GM06990 (cell line): ENCODE data around the gene CDC34.

ENCODE experiments used
- DNase-seq: peaks from one replicate; pipeline ENCODE4 v3.0.0-alpha.2; 2011; ENCODE audit not compliant: insufficient read length; ENCODE audit errors: extremely low read depth
- H3K27me3 ChIP-seq: replicated peaks from 2 replicates; pipeline ENCODE4 v1.6.0; 2011; ENCODE audit warnings: low read length; ENCODE audit not compliant: control insufficient read depth, insufficient read depth
- H3K36me3 ChIP-seq: 2 replicates; pipeline ENCODE4 v1.5.1; 2011; ENCODE audit warnings: low read length; ENCODE audit not compliant: control insufficient read depth, insufficient read depth
- H3K4me3 ChIP-seq: replicated peaks from 2 replicates; pipeline ENCODE4 v1.5.1; 2011; ENCODE audit warnings: low read depth, mild to moderate bottlenecking, control low read depth, low read length
- TF ChIP-seq, protein P1 (sequence below): IDR thresholded peaks from 2 replicates; pipeline ENCODE4 v1.5.1; 2011; ENCODE audit warnings: low read length, control low read depth, mild to moderate bottlenecking, inconsistent platforms; ENCODE audit not compliant: insufficient read depth, poor library complexity, severe bottlenecking

CDC34 gene

DNA sequence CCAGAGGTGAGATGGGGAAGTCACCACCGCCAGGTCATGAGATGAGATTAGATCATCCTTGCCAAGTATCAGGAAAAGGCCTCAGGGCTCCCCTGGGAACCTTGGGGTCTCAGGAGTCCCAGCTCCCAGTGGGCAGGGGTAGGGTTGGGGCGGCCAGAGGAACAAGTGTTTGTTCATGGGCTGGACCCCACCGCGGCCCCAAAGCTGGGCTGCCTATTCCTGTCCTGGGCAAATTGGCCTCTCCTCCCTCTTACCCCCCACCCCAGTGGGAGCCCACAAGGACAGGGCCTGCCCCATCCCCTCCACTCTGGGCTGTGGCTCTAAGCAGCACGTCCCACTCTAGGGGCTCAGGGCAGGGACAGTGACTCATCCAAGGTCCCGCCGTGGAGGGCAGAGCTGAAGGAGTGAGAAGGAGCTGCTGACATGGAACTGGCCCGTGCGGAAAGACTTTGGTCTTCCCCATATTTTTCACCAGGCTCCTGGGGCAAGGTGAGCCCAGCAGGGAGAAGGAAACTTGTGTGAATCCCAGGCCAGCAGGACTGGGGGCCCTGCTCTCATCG is 54.1 kb downstream of the CDC34 start:
- Histone ChIP-seq H3K36me3 (peaks cover 10% of the 10 kb centered on the region), H3K27me3 (no peaks in the 10 kb centered on the region; the same call in 1 of the 2 replicates), H3K4me3 (no peak overlapping the region)
- TF ChIP-seq, protein P1, sequence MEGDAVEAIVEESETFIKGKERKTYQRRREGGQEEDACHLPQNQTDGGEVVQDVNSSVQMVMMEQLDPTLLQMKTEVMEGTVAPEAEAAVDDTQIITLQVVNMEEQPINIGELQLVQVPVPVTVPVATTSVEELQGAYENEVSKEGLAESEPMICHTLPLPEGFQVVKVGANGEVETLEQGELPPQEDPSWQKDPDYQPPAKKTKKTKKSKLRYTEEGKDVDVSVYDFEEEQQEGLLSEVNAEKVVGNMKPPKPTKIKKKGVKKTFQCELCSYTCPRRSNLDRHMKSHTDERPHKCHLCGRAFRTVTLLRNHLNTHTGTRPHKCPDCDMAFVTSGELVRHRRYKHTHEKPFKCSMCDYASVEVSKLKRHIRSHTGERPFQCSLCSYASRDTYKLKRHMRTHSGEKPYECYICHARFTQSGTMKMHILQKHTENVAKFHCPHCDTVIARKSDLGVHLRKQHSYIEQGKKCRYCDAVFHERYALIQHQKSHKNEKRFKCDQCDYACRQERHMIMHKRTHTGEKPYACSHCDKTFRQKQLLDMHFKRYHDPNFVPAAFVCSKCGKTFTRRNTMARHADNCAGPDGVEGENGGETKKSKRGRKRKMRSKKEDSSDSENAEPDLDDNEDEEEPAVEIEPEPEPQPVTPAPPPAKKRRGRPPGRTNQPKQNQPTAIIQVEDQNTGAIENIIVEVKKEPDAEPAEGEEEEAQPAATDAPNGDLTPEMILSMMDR = no peak
- DNase-seq = no peak

DNA sequence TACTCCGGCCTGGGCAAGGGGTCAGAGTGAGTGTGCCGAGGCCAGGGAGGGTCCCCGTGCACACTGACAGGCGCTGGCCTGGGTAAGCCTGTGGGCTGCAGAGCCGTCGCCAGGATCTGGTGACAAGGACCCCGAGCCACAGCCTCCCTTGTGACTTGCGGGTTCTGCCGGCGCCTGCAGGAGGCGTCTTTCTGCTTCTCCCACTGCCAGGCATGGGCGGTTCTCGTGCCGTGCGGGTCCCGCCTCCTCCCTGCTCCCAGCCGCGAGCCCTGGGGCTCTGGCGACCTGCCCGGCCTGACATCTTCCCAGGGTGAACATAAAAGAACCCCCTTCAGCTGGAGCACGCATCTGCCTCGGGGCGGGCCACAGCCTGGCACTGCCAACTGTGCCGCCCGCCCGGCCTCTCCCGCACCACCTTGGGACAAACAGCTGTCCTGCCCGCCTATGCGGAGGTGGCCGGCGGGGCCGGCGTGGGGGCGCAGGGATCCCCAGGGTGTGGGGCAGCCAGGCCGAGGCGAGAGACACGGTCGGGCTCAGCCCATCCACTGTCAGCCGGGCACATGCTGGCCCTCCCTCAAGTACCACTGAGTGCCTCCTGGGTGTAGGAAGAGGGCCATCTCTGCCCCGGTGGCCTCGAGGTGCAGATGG is 56.7 kb downstream of the CDC34 start:
- H3K36me3 ChIP-seq = no peaks in the 10 kb centered on the region; the same call in 1 of the 2 replicates
- H3K27me3 ChIP-seq = no peaks in the 10 kb centered on the region; the same call in 1 of the 2 replicates
- TF ChIP-seq, protein P1 = peak; percentile 70
- DNase-seq = peak; percentile 52
- no peak overlapping the region for H3K4me3 ChIP-seq

DNA sequence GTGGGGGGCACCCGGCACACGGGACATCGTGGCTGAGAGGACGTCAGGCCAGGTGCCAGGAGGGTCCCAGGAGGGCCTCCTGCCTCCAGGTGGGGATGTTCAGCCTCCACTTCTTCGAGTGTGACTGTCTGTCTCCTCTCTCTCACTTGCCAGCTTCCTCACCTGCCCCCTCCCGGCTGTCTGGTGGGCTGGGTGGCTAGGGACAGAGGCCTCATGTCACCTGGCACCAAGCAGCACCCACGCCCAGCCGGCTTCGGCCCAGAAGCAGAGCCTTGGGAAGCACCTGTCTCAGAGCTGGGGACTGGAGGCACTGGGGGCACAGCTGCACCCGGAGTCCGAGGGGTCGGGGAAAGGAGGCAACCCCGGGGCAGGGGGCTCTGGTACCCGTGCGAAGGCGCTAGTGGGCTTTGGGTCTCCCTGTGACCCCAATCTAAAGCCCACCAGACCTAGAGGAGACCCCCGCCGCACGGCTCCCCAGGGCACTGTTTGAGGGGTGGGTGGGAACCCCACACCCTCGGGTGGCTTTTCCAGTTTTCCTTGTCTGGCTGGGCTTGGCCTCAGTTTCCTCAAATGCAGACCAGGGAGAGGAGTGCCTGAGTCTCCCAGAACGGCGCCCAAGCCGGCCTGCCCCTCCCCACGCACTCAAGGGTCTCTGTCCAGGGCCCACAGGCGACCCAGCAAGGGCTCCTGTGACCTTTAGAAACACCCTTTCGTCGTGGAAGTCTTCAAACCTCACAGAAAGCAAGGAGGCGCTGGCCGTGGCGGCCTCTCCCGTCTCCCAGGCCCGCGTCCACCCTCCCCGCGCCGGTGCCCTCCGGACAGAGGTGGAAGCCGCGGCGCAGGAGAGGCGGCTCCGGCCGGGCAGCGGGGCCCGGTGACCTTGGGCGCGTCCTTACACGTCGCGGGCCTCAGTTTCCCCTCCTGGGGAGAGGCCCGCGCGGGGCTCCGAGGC is 57.5 kb downstream of the CDC34 start:
- H3K4me3 ChIP-seq = no peak overlapping the region
- no peak for DNase-seq
- TF ChIP-seq, protein P1 = no peak
- H3K36me3 ChIP-seq = no peaks in the 10 kb centered on the region
- no peaks in the 10 kb centered on the region; the same call in 1 of the 2 replicates for H3K27me3 ChIP-seq

DNA sequence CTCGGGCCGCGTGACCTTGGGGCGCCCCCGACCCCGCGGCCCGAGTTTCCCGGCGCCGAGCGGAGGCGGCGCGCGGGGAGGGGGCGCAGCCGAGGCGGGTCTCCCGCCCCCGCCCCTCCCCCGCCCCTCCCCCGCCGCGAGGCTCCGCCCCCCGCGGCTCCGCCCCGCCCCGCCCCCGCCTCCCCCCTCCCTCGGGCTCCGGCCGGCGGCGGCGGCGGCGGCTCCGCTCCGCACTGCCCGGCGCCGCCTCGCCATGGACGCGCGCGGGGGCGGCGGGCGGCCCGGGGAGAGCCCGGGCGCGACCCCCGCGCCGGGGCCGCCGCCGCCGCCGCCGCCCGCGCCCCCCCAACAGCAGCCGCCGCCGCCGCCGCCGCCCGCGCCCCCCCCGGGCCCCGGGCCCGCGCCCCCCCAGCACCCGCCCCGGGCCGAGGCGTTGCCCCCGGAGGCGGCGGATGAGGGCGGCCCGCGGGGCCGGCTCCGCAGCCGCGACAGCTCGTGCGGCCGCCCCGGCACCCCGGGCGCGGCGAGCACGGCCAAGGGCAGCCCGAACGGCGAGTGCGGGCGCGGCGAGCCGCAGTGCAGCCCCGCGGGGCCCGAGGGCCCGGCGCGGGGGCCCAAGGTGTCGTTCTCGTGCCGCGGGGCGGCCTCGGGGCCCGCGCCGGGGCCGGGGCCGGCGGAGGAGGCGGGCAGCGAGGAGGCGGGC is 58.3 kb downstream of the CDC34 start, which contains the start of gene HCN2:
Gene HCN2 (plus strand): TSS at position 189 of the 703 bp plus-strand sequence. CDS start 65 bp downstream, at position 254.
- no peaks in the 10 kb centered on the region for H3K36me3 ChIP-seq
- no peak for DNase-seq
- TF ChIP-seq, protein P1 = no peak
- no peak within 1 kb of the TSS for H3K4me3 ChIP-seq
- H3K27me3 ChIP-seq = no peaks in the 10 kb centered on the region; the same call in 1 of the 2 replicates

DNA sequence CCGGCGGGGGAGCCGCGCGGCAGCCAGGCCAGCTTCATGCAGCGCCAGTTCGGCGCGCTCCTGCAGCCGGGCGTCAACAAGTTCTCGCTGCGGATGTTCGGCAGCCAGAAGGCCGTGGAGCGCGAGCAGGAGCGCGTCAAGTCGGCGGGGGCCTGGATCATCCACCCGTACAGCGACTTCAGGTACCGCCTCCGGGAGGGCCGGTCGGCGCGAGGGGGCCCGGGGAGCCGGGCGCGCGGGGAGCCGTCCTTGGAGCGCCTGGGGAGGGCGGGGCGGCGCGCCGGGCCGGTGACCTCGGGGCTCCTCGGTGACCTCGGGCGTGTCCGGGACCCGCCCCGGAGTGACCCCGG is 58.8 kb downstream of the CDC34 start:
- Histone ChIP-seq H3K27me3 (no peaks in the 10 kb centered on the region; the same call in 1 of the 2 replicates), H3K36me3 (no peaks in the 10 kb centered on the region), H3K4me3 (no peak overlapping the region)
- TF ChIP-seq, protein P1 = no peak
- no peak for DNase-seq
